ENCODE measurements around the gene CDH23.
A peak's percentile ranks its signal among the peaks of the same experiment; 100 is the strongest.

GRCh38 chr10:71517298-71518169 lies 120.8 kb downstream of the CDH23 start:
- TF ChIP-seq NFRKB (IDR thresholded peaks at IDR 0.05) = no peak
- no peak for TF ChIP-seq ARNT (IDR thresholded peaks at IDR 0.05)
- TF ChIP-seq LEF1 (IDR thresholded peaks at IDR 0.05; ENCODE audit: borderline replicate concordance) = no peak
- TF ChIP-seq SP1 (IDR thresholded peaks at IDR 0.05) = no peak
- no peak for TF ChIP-seq FOXM1 (IDR thresholded peaks at IDR 0.05; ENCODE audit: borderline replicate concordance)
- TF ChIP-seq, protein P1, sequence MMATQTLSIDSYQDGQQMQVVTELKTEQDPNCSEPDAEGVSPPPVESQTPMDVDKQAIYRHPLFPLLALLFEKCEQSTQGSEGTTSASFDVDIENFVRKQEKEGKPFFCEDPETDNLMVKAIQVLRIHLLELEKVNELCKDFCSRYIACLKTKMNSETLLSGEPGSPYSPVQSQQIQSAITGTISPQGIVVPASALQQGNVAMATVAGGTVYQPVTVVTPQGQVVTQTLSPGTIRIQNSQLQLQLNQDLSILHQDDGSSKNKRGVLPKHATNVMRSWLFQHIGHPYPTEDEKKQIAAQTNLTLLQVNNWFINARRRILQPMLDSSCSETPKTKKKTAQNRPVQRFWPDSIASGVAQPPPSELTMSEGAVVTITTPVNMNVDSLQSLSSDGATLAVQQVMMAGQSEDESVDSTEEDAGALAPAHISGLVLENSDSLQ (IDR thresholded peaks at IDR 0.05) = peak; percentile 55; the same call in 1 of the 2 replicates
- no peak for TF ChIP-seq TARDBP (IDR thresholded peaks at IDR 0.05)
- TF ChIP-seq ELF4 (IDR thresholded peaks at IDR 0.05) = no peak
- no peak for TF ChIP-seq L3MBTL2 (conservative IDR thresholded peaks at IDR 0.05)
- TF ChIP-seq SUZ12 (IDR thresholded peaks at IDR 0.05) = no peak
- no peak for TF ChIP-seq CTBP1 (IDR thresholded peaks at IDR 0.05; ENCODE audit: borderline replicate concordance)

Data from HEK293T (cell line).